C4-2B (cell line): ENCODE results near the gene NLRP5.
A peak's percentile ranks its signal among the peaks of the same experiment; 100 is the strongest.

Experiments used
- H3K27ac ChIP-seq: fragments of 450-650 bp; 2 replicates; pipeline ENCODE4 v1.5.1; 2017
- CTCF ChIP-seq: fragments of 450-650 bp; conservative IDR thresholded peaks from 2 replicates; pipeline ENCODE4 v1.5.1; 2017; ENCODE audit warnings: mild to moderate bottlenecking
- ZFX ChIP-seq: fragments of 450-650 bp; IDR thresholded peaks from 2 replicates; pipeline ENCODE4 v1.6.1; 2017

NLRP5 gene

GRCh38 chr19:56087647-56088496 is 101.3 kb downstream of the NLRP5 start:
- no peak overlapping the region for H3K27ac ChIP-seq
- TF ChIP-seq ZFX (no peak), CTCF (no peak)

- TF ChIP-seq CTCF = no peak
- TF ChIP-seq ZFX = no peak
- H3K27ac ChIP-seq = no peak overlapping the region
Observed at GRCh38 chr19:56088497-56089215, 102.1 kb downstream of the NLRP5 start.

GRCh38 chr19:56089344-56089743 is 102.8 kb downstream of the NLRP5 start:
- no peak overlapping the region for H3K27ac ChIP-seq
- TF ChIP-seq ZFX (no peak), CTCF (no peak)

GRCh38 chr19:56091066-56091490 is 104.5 kb downstream of the NLRP5 start:
- H3K27ac ChIP-seq = peak overlapping the region; percentile 52
- no peak for TF ChIP-seq ZFX
- no peak for TF ChIP-seq CTCF

- H3K27ac ChIP-seq = peak overlapping the region; percentile 52
- TF ChIP-seq ZFX (no peak), CTCF (no peak)
Observed at GRCh38 chr19:56091751-56092546, 105.4 kb downstream of the NLRP5 start.

GRCh38 chr19:56092685-56093631 is 106.4 kb downstream of the NLRP5 start:
- peak overlapping the region; percentile 52; the same call in 1 of the 2 replicates for H3K27ac ChIP-seq

More at GRCh38 chr19:56092685-56093631, 106.4 kb downstream of the NLRP5 start:
- TF ChIP-seq CTCF (no peak), ZFX (no peak)
